GM12878 (cell line): ENCODE measurements around the gene TOE1.
A peak's percentile ranks its signal among the peaks of the same experiment; 100 is the strongest.

Experiments used
- BCL3 ChIP-seq: IDR thresholded peaks from 2 replicates; pipeline ENCODE4 v1.6.1; 2011; ENCODE audit warnings: borderline replicate concordance, low read depth, mild to moderate bottlenecking, moderate library complexity, low read length; ENCODE audit not compliant: insufficient read depth, poor library complexity, severe bottlenecking
- CTCF ChIP-seq, 3 experiments: IDR thresholded peaks in 2 of 3; conservative IDR thresholded peaks in 1 of 3; 2 replicates each; pipeline ENCODE4 v1.5.1; 2011; ENCODE audit warnings: low read depth in 3 of 3, low read length in 3 of 3, mild to moderate bottlenecking in 3 of 3, control low read depth in 2 of 3, moderate library complexity in 2 of 3, inconsistent platforms in 1 of 3, mixed read lengths in 1 of 3; ENCODE audit not compliant: control insufficient read depth in 2 of 3, insufficient read depth in 1 of 3; ENCODE audit errors: extremely low read depth in 1 of 3
- ESRRA ChIP-seq: IDR thresholded peaks from 2 replicates; pipeline ENCODE4 v1.6.1; 2012; ENCODE audit warnings: mild to moderate bottlenecking, low read length, improper control_type of control experiment
- KDM1A ChIP-seq: fragments of 200-600 bp; sonication (generic); IDR thresholded peaks from 2 replicates; pipeline ENCODE4 v1.6.1; 2016; ENCODE audit warnings: borderline replicate concordance
- MXI1 ChIP-seq: fragments of 150-350 bp; IDR thresholded peaks from 2 replicates; pipeline ENCODE4 v1.6.1; 2011; ENCODE audit warnings: low read depth, mild to moderate bottlenecking, inconsistent platforms, low read length, improper control_type of control experiment
- NFIC ChIP-seq: IDR thresholded peaks from 2 replicates; pipeline ENCODE4 v1.6.1; 2012; ENCODE audit warnings: low read depth, mild to moderate bottlenecking, inconsistent platforms, low read length, moderate library complexity
- POLR2A ChIP-seq: IDR thresholded peaks from 2 replicates; pipeline ENCODE4 v1.6.1; 2011; ENCODE audit warnings: low read depth, mild to moderate bottlenecking, low read length
- REST ChIP-seq: IDR thresholded peaks from 2 replicates; pipeline ENCODE4 v1.6.1; 2012; ENCODE audit warnings: mild to moderate bottlenecking, low read depth, low read length
- RUNX3 ChIP-seq: IDR thresholded peaks from 2 replicates; pipeline ENCODE4 v1.6.1; 2012; ENCODE audit warnings: low read length, inconsistent platforms
- TAF1 ChIP-seq: IDR thresholded peaks from 2 replicates; pipeline ENCODE4 v1.6.1; 2011; ENCODE audit warnings: mild to moderate bottlenecking, low read depth, low read length, borderline replicate concordance
- TARDBP ChIP-seq: IDR thresholded peaks from 2 replicates; pipeline ENCODE4 v1.6.1; 2016; ENCODE audit warnings: borderline replicate concordance
- TCF7 ChIP-seq: IDR thresholded peaks from 2 replicates; pipeline ENCODE4 v1.6.1; 2014; ENCODE audit warnings: antibody characterized with exemption, borderline replicate concordance

- no peak for TF ChIP-seq TARDBP
- TF ChIP-seq MXI1, result no peak
- TF ChIP-seq TAF1, result no peak
- no peak for TF ChIP-seq TCF7
- TF ChIP-seq CTCF (IDR thresholded peaks at IDR 0.05 in 2 of 3, conservative IDR thresholded peaks at IDR 0.05 in 1 of 3; ENCODE audit: control insufficient read depth in 2 of 3, extremely low read depth in 1 of 3, insufficient read depth in 1 of 3, low read depth in 3 of 3, low read length in 3 of 3), result no peak
- peak; percentile 31; the same call in 1 of the 2 replicates for TF ChIP-seq NFIC
- no peak for TF ChIP-seq ESRRA
- TF ChIP-seq KDM1A, result no peak
- no peak for TF ChIP-seq REST
- peak; percentile 86 for TF ChIP-seq RUNX3
- TF ChIP-seq POLR2A, result no peak
- TF ChIP-seq BCL3, result no peak
Measured at GRCh38 chr1:45365051-45365450, 25.1 kb downstream of the TOE1 start.
